Suprapubic skin (tissue), 3 donors: ENCODE data around the gene BTBD1.

Source experiments
- EP300 ChIP-seq: sonication (generic); formaldehyde crosslinking; IDR thresholded peaks from one replicate; pipeline ENCODE4 v1.6.1; 2017; ENCODE audit warnings: antibody characterized with exemption
- POLR2A ChIP-seq, 2 donors: fragments of 450-650 bp; IDR thresholded peaks; one replicate each; pipeline ENCODE4 v1.6.1; 2017; ENCODE audit warnings: antibody characterized with exemption in 2 of 2, mild to moderate bottlenecking in 2 of 2, moderate library complexity in 2 of 2
- TF ChIP-seq, protein P1 (sequence below), 2 donors: fragments of 200-600 bp in 1 of 2; fragments of 450-650 bp in 1 of 2; sonication (generic) in 1 of 2; IDR thresholded peaks; one replicate each; pipeline ENCODE4 v1.5.1; 2016 to 2019; ENCODE audit warnings: antibody characterized with exemption in 2 of 2, mild to moderate bottlenecking in 1 of 2, moderate library complexity in 1 of 2

GRCh38 chr15:82995938-82996337, 71.1 kb downstream of the BTBD1 start:
- TF ChIP-seq EP300 (no peak), POLR2A (IDR thresholded peaks at IDR 0.05) (no peak)
- TF ChIP-seq, protein P1, sequence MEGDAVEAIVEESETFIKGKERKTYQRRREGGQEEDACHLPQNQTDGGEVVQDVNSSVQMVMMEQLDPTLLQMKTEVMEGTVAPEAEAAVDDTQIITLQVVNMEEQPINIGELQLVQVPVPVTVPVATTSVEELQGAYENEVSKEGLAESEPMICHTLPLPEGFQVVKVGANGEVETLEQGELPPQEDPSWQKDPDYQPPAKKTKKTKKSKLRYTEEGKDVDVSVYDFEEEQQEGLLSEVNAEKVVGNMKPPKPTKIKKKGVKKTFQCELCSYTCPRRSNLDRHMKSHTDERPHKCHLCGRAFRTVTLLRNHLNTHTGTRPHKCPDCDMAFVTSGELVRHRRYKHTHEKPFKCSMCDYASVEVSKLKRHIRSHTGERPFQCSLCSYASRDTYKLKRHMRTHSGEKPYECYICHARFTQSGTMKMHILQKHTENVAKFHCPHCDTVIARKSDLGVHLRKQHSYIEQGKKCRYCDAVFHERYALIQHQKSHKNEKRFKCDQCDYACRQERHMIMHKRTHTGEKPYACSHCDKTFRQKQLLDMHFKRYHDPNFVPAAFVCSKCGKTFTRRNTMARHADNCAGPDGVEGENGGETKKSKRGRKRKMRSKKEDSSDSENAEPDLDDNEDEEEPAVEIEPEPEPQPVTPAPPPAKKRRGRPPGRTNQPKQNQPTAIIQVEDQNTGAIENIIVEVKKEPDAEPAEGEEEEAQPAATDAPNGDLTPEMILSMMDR (IDR thresholded peaks at IDR 0.05): no peak
